GM21786 (cell line): ENCODE data around the gene C11orf68.
"Not testable (repeated sequence)": the region's sequence is repeated elsewhere in the genome, so short reads cannot be mapped to it uniquely, and the experiment has no call there.

Experiments used
- ATAC-seq: cut with Tn5 transposase; IDR thresholded peaks from one replicate; pipeline ENCODE4 v1.9.1; 2021; ENCODE audit not compliant: unreplicated experiment

The C11orf68 gene

GRCh38 chr11:65915101-65915820, 3.6 kb downstream of the C11orf68 start:
- no peak for ATAC-seq

DNA sequence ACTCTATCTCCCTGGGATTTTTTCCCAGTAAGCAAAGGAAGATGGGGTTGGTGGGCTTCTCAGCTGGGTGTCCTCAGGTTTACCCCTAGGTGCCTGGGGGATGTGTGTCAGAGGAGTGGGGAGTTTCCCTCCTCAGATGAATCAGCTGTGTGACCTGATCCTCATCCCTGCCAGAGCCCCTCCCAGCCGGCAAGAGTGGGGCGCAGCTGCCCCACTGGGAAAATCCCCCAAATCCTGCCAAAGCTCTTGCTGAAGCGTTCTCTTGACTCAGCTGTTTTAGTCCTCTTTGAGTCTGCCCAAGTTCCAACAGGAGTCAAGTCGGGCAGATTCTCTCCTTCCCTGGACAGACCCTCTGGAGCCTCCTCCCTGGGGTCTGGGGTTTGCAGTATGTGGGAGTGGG, 6.0 kb downstream of the C11orf68 start:
- ATAC-seq: no peak

GRCh38 chr11:65911682-65912568, 6.9 kb downstream of the C11orf68 start:
- ATAC-seq: no peak

DNA sequence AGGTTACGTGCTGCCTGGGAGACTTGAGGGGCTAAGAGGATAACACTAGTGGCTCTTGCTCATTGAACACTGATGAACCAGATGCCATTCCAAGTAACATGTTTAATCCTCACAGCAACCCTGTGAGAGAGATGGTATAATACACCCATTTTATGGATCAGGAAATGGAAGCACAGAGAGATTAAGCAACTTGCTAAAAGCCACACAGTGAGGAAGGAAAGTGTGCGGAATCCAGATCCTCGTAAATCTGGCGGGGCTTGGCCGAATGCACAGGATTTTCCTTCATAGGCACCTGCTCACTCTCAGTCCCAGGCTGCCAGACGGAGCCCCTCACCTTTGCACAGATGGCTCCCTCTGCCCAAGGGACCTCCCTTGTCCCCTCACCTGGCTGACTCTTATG, 11.0 kb downstream of the C11orf68 start:
- ATAC-seq: no peak

- no peak for ATAC-seq
Measured at GRCh38 chr11:65906602-65907001, 12.3 kb downstream of the C11orf68 start.

DNA sequence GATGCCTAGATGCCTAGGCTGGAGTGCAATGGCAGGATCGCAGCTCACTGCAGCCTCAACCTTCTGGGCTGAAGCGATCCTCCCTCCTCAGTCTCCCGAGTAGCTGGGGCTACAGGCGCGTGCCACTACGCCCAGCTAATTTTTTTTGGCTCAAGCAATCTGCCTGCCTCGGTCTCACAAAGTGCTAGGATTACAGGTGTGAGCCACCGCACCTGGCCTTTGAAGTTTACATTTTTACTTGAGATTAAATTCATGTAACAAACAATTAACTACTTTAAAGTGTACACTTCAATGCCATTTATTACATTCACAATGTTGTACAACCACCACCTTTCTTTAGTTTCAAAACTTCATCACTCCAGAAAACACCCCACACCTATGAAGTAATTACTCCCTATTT, 15.1 kb downstream of the C11orf68 start:
- no peak for ATAC-seq

DNA sequence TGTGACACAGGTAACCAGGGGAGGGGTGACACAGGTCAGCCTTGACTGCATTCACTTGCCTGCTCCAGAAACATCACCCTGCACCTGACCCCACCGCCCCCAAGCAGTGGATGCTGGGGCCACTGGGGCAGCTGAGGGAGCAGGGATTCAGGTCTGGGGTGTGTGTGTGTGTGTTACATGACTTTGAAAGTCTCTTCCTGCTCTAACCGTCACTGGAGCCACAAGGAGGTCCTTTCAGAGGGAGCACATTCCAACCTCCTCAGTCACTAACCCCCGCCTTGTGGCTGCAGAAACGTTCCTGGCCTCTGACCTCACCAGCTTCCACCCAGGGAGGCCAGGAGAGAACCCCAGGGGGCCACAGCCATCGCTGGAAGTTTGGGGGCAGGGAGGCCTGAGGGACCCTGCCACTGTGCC, 15.8 kb downstream of the C11orf68 start:
- ATAC-seq: no peak

DNA sequence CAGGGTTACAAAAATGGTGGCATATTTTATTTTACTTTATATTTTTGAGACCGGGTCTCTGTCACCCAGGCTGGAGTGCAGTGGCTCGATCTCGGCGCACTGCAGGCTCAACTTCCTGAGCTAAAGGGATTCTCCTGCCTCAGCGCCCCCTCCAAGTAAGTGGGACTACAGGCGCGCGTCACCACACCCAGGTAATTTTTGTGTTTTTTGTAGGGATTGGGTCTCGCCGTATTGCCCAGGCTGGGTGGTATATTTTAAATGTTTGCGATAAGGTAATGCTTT, 18.0 kb downstream of the C11orf68 start:
- no peak for ATAC-seq

DNA sequence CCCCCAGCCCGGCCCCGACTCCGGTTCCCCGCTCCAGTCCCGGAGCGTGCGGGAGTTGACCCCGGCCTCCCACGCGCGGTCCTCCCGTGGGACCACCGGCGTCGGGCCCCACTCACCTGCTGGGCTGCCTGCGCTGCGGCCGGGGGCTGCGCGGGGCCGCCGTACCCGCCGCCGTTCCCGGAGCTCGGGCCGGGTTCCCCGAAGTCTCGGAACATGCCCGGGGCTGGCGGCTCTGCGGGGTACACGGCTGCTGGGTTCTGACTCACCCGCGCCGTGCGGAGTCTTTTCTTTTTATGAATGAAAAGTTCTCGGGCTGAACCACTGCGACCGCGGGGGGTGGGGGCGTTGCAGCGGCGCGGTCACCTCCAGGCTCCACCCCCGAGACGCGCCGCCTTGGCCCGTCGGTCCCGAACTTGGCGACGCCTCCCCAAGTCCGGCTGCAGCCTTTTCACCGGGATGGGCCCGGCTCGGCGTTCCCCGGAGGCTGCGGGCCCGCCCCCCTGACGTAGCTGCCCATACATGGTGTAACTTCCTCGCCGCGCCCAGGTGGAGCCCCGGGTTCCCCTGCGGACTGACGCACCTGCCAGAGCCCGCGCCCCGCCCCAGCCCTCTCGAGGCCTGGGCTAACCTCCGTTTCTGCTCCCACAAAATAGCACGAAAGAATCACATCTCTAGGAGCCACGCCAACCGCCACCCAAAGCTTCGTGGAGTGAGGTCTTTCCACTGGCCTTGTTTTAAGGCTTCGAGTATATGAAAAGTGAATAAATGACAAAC, 18.6 kb downstream of the C11orf68 start, which contains the start of gene FOSL1:
Gene FOSL1, minus strand, starts transcription at position 264 of the 774 bp plus-strand sequence. Its CDS starts 49 bp downstream, at position 215.
- ATAC-seq: peak; percentile 79

GRCh38 chr11:65899356-65900124, 19.3 kb downstream of the C11orf68 start:
- ATAC-seq: no peak

DNA sequence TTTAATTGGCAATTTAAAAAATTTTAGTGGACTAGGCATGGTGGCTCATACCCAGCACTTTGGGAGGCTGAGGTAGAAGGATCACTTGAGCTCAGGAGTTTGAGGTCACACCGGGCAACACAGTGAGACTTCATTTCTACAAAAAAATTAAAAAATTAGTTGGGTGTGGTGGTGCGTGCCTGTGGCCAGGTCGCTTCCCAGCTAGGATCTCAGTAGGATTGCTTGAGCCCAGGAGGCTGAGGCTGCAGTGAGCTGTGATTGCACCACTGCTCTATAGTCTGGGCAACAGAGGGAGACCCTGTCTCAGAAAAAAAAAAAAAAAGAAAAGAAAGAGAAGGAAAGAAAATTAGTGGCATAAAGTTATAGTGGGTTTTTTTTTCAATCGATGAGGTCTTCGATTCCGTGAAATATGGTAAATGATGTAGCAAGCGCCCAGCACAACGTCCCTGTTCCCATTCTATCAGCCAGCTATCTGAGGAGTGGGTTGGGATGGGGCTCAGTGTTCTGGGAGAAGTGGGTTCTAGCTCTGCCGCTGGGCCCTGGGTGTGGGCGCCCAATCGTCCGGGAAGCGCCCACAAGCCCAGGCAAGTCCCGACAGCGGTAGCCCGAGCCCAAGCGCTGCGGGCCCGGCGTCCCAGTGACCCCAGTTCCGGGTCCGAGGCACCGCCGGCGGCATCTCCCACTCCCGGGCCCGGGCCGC, 20.1 kb downstream of the C11orf68 start:
- no peak for ATAC-seq

- no peak for ATAC-seq
Measured at GRCh38 chr11:65897020-65897471, 21.8 kb downstream of the C11orf68 start.

DNA sequence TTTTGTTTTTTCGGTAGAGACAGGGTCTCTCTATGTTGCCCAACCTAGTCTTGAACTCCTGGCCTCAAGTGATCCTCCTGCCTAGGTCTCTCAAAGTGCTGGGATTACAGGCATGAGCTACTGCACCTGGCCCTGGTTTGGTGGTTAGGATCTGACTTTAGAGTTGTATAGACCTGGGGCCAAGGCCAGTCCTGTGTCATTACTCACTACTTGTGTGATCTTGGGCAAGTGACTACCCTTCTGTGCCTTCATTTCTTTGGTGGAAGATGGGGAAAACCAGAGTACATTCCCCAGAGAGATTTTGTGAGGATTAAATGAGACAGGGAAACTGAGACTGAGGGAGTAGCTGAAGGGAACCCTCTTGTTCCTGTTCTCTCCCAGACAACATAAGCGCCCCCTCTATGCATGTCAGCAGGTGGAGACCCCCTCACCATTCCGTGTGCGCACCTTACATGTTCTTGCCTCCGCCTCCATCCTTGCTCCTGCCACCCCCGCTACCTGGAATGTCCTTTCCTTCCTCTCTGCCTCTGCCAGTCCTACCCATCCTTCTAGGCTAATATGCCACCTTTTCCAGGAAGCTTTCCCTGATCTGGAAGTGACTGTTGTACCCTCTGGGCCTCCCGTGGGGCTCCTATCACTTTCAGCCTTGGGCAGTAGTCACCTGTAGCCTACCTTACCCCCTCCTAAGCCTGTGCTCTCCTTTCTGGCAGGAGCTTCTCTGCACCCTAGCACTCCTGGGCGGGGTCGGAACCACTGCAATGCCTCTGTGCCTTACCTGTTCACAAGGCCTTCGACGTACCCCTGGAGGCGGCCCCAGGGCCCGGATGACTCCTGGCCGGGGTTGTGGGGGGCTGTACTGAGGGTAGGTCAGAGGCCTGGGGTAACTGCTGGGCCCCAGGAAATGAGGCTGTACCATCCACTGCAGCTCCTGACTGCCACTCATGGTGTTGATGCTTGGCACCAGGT, 22.5 kb downstream of the C11orf68 start:
- ATAC-seq: no peak

GRCh38 chr11:65895482-65895981, 23.3 kb downstream of the C11orf68 start:
- no peak for ATAC-seq

DNA sequence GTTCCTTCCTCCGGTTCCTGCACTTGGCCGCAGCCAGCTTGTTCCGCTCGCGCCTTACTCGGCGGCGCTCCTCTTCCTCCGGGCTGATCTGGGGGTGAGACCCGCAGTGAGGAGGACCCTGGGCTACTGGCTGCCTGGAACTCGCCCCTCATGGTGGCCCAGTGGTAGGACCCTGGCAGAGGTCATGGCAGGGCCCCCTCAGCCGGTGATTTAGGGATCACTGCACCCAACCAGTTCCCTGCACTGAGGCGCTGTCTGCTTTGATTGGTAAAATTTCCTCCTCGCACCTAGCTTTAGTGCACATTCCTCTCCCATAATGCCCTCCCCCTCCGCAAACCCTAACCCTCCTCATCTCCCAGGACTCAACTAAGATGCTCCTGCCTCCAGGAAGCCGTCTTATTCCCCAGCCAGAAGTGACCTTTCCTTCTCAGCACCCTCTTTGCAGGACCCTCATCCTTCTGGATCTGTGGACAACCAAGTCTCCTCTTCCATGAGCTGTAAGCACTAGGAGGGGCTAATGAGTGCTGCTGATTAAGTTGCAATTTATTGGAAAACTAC, 24.7 kb downstream of the C11orf68 start:
- no peak for ATAC-seq

DNA sequence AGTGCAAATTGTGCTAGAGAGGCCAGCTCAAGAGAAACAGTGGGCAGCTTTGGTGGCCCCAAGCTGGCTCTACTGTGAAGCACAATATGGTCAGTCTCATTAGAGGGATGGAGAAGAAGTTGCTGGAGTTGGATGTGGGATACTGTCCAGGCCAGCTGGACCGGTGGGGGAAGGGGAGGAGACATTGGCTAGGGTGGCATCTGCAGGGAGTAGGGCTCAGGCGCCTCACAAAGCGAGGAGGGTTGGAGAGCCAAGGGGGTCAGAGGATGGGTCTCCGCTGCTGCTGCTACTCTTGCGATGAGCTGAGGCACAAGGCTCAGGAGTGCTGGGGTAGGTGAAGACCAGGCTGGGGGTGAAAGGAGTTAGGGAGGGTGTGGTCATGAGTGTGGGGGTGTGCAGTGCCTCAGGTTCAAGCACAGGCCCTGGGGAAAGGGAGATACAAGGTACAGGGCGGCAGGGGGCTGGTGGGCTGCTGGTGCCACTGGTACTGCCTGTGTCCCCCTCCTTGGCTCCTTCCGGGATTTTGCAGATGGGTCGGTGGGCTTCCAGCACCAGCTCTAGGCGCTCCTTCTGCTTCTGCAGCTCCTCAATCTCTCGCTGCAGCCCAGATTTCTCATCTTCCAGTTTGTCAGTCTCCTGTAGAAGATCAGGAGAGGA, 26.1 kb downstream of the C11orf68 start:
- ATAC-seq: no peak

DNA sequence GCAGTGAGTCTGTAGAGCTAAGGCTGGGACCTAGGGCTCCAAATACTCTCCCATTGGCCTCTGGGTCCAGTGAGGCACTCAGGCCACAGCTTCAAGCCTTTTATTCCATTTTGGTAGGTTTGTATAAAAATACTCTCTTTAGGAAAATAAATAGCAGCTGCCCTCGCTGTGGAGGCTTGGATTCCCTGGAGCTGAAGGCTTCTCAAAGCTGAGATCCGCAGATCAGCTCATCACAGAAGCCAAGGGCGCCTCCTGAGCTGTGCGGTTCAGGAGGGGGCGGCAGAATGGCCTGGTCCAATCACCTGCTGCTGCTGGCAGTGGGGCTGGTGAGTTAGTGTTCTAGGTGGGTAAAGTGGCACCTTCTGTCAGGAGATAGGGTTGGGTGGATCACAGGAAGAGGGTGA, 26.7 kb downstream of the C11orf68 start:
- ATAC-seq: not testable (repeated sequence)
